SU-DHL-6 (cell line): ENCODE measurements around the gene TRAIP.

Experiments used
- EZH2phosphoT487 ChIP-seq: fragments of 200-600 bp; sonication (generic), shearing (Covaris generic); conservative IDR thresholded peaks from 2 replicates; pipeline ENCODE4 v1.6.1; 2018; ENCODE audit warnings: mild to moderate bottlenecking, antibody characterized with exemption, low read length, moderate library complexity, mixed read lengths
- TF ChIP-seq, protein P1 (sequence below): fragments of 200-600 bp; sonication (generic); IDR thresholded peaks from one replicate; pipeline ENCODE4 v1.5.1; 2017; ENCODE audit warnings: antibody characterized with exemption, mild to moderate bottlenecking, low read length, moderate library complexity; ENCODE audit not compliant: insufficient read depth, poor library complexity, severe bottlenecking

DNA sequence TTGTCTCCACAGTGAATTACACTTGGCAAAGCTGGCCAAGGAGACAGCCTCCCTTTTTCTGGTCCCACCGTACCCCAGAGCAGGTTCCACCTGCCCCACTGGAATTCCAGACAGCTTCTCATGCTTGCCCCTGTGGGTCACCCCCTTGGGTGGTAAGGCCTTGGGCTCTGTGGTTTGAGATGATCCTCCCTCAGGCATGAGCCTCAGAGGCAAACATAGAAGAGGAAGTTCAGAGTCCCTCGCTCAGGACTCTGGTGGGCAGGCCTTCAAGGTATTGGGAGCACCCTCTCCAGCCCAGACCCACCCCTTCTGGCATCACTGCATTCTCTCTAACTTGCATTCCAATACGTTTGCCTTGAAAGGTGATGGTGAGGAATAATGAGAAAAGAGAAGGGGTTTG is 25.0 kb downstream of the TRAIP start:
- TF ChIP-seq, protein P1, sequence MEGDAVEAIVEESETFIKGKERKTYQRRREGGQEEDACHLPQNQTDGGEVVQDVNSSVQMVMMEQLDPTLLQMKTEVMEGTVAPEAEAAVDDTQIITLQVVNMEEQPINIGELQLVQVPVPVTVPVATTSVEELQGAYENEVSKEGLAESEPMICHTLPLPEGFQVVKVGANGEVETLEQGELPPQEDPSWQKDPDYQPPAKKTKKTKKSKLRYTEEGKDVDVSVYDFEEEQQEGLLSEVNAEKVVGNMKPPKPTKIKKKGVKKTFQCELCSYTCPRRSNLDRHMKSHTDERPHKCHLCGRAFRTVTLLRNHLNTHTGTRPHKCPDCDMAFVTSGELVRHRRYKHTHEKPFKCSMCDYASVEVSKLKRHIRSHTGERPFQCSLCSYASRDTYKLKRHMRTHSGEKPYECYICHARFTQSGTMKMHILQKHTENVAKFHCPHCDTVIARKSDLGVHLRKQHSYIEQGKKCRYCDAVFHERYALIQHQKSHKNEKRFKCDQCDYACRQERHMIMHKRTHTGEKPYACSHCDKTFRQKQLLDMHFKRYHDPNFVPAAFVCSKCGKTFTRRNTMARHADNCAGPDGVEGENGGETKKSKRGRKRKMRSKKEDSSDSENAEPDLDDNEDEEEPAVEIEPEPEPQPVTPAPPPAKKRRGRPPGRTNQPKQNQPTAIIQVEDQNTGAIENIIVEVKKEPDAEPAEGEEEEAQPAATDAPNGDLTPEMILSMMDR = no peak
- no peak for TF ChIP-seq EZH2phosphoT487
